ENCODE results near the gene ACOT11.
A peak's percentile ranks its signal among the peaks of the same experiment; 100 is the strongest.

DNA sequence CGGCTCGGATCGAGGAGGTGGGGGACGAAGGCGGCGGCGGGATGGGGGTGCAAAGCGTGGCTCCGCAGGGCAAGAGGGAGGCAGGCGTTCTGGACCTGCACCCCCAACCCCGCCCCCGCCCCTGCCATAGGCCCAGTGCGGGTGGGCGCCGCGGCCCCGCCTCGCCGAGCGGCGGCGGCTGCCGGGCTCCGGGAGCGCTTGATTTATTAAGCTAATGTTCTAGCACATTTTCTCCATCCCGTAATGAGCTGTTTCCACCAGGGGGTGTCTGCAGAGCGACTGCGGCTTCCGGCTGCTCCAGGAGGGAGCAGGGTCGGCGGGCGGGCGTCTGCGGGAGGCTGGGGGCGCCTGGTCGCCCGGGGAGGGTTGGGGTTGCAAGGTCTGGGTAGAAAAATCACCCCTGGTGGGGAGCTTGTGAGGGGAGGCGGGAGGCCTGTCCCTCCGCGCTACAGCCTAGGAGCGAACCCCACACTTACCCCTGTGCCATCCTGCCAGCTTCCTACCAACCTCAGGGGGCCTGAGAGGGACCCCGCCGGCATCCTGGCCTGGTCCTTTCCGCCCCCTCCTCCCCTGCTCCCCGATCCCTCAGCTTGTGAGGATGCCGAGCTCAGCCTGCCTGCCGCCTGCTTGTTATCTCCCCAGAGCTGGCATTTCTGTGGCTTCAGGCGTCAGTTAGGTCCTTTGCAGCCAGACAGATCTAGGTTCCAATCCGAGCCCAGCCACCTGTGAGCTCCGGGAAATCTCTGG is 48.5 kb upstream of the ACOT11 start:
- TF ChIP-seq RAD21 (IDR thresholded peaks at IDR 0.05; ENCODE audit: low read length) (peak; percentile 44), POLR2A (IDR thresholded peaks at IDR 0.05; ENCODE audit: low read depth, low read length) (no peak)
- TF ChIP-seq, protein P1, sequence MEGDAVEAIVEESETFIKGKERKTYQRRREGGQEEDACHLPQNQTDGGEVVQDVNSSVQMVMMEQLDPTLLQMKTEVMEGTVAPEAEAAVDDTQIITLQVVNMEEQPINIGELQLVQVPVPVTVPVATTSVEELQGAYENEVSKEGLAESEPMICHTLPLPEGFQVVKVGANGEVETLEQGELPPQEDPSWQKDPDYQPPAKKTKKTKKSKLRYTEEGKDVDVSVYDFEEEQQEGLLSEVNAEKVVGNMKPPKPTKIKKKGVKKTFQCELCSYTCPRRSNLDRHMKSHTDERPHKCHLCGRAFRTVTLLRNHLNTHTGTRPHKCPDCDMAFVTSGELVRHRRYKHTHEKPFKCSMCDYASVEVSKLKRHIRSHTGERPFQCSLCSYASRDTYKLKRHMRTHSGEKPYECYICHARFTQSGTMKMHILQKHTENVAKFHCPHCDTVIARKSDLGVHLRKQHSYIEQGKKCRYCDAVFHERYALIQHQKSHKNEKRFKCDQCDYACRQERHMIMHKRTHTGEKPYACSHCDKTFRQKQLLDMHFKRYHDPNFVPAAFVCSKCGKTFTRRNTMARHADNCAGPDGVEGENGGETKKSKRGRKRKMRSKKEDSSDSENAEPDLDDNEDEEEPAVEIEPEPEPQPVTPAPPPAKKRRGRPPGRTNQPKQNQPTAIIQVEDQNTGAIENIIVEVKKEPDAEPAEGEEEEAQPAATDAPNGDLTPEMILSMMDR (conservative IDR thresholded peaks at IDR 0.05; ENCODE audit: low read depth, low read length) = peak; percentile 46
